Gastrocnemius medialis (tissue), 4 donors: Measurements from ENCODE around the gene PLCL1. TPM values are rescaled to one million over a fixed set of nuclear protein-coding genes. Genes with fewer than 3 reads are reported as not detected.

Source experiments
- ATAC-seq, 2 donors: fragments of 150-250 bp; one replicate each; pipeline ENCODE4 v1.9.1; 2016
- DNase-seq, 2 donors: peaks; one replicate each; pipeline ENCODE4 v3.0.0-alpha.2; 2019
- H3K27ac ChIP-seq, 4 donors: fragments of 200-600 bp; sonication (generic); 1 replicate in 1 of 4; 2 replicates in 3 of 4; pipeline ENCODE4 v1.5.1; 2016 to 2018; ENCODE audit warnings: mild to moderate bottlenecking in 2 of 4, moderate library complexity in 1 of 4
- H3K27me3 ChIP-seq, 3 donors: fragments of 200-600 bp; sonication (generic) in 2 of 3; 1 replicate in 1 of 3; 2 replicates in 2 of 3; pipeline versions ENCODE4 v1.5.1 to v1.6.0; 2016 to 2019; ENCODE audit warnings: mild to moderate bottlenecking in 1 of 3, moderate library complexity in 1 of 3
- H3K36me3 ChIP-seq, 2 donors: fragments of 200-600 bp; sonication (generic) in 1 of 2; one replicate each; pipeline ENCODE4 v1.5.1; 2017 to 2018
- H3K4me1 ChIP-seq, 2 donors: fragments of 200-600 bp; sonication (generic) in 1 of 2; one replicate each; pipeline ENCODE4 v1.5.1; 2016 to 2017; ENCODE audit warnings: mild to moderate bottlenecking in 2 of 2
- H3K4me3 ChIP-seq, 4 donors: fragments of 200-600 bp; sonication (generic) in 3 of 4; 1 replicate in 1 of 4; 2 replicates in 3 of 4; pipeline ENCODE4 v1.5.1; 2016 to 2019; ENCODE audit warnings: mild to moderate bottlenecking in 2 of 4
- H3K9me3 ChIP-seq, 3 donors: fragments of 200-600 bp; sonication (generic) in 2 of 3; 1 replicate in 1 of 3; 2 replicates in 2 of 3; pipeline ENCODE4 v1.5.1; 2016 to 2019
- CTCF ChIP-seq, 5 experiments: fragments of 450-650 bp in 3 of 5; fragments of 200-600 bp in 2 of 5; sonication (generic) in 2 of 5; IDR thresholded peaks in 4 of 5; conservative IDR thresholded peaks in 1 of 5; 1 replicate in 4 of 5; 2 replicates in 1 of 5; pipeline ENCODE4 v1.5.1; 2016 to 2019; ENCODE audit warnings: antibody characterized with exemption in 5 of 5, mild to moderate bottlenecking in 3 of 5, moderate library complexity in 3 of 5
- POLR2A ChIP-seq, 2 donors: fragments of 450-650 bp; IDR thresholded peaks; one replicate each; pipeline ENCODE4 v1.6.1; 2017; ENCODE audit warnings: antibody characterized with exemption in 2 of 2, mild to moderate bottlenecking in 2 of 2, moderate library complexity in 2 of 2
- in situ Hi-C, 4 donors: fragments of 200-750 bp; cut with MboI; loops; one replicate each; pipeline versions ENCODE4 v1.15.0 to v1.8.0; 2017; ENCODE audit warnings: low sequenced_read_pairs in 4 of 4
- intact Hi-C: fragments of 100-400 bp; cut with DNase I; formaldehyde crosslinking; loops from one replicate; pipeline ENCODE4 v1.15.1; 2023; ENCODE audit warnings: low total_unique reads
- total RNA-seq, 4 donors: library from RNA; depleted of rRNA; stranded (reverse); fragments of >200 nt; gene quantifications; one replicate each; pipeline versions ENCODE4 v1.1.0 to v1.2.3, GENCODE V29; 2016

Gene PLCL1
- total RNA-seq, 4 donors from 2014 or later: 5.9 to 10.7 (median 9.8) TPM

- Histone ChIP-seq H3K36me3 (no peaks in the 10 kb centered on the region), H3K27me3 (no peaks in the 10 kb centered on the region), H3K9me3 (no peaks in the 10 kb centered on the region), H3K4me3 (no peak overlapping the region), H3K27ac (peak overlapping the region in 1 of 4 donors; percentile 48), H3K4me1 (peaks cover 15 to 40% of the 10 kb centered on the region in 2 donors)
- no peak for DNase-seq
- no peak for ATAC-seq
- TF ChIP-seq CTCF (IDR thresholded peaks at IDR 0.05 in 4 of 5, conservative IDR thresholded peaks at IDR 0.05 in 1 of 5) (no peak), POLR2A (IDR thresholded peaks at IDR 0.05) (no peak)
- in situ Hi-C loops (no loop called here), intact Hi-C loops (loop anchor here (5.0 kb wide), 1 partner anchor 63 kb away; no protein-coding TSS in a partner anchor)
These were observed 65.7 kb downstream of the PLCL1 start for GRCh38 chr2:197870137-197870536.

GRCh38 chr2:197871780-197872456 is 67.5 kb downstream of the PLCL1 start:
- Histone ChIP-seq H3K4me3 (no peak overlapping the region), H3K9me3 (no peaks in the 10 kb centered on the region), H3K27me3 (no peaks in the 10 kb centered on the region), H3K4me1 (peaks cover 18 to 51% of the 10 kb centered on the region in 2 donors), H3K36me3 (no peaks in the 10 kb centered on the region), H3K27ac (peak overlapping the region in 1 of 4 donors; percentile 29)
- no peak for TF ChIP-seq CTCF (IDR thresholded peaks at IDR 0.05 in 4 of 5, conservative IDR thresholded peaks at IDR 0.05 in 1 of 5)
- TF ChIP-seq POLR2A (IDR thresholded peaks at IDR 0.05): no peak
- intact Hi-C loops (loop anchor here (5.0 kb wide), 1 partner anchor 65 kb away; no protein-coding TSS in a partner anchor), in situ Hi-C loops (no loop called here)
- ATAC-seq (no peak), DNase-seq (no peak)

DNA sequence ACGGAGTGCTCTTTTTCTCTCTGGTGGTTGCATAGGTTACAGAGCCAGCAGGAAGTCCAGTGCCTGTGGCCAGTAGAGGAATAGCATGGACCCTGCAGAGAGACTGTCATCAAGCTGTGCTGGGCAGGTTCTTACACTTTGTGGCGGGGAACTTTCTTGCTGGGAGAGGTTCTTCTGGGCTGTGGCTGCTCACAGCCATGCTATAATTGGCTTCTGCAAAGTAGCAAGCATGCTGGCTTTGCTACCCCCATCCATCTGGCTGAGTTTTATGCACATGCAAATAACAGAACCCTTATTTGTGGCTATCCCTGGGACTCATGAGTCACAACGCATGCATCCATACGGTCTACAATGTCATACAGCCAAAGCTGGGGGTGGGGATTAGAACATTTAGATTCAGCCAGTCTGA is 68.9 kb downstream of the PLCL1 start:
- TF ChIP-seq POLR2A (IDR thresholded peaks at IDR 0.05): no peak
- TF ChIP-seq CTCF (IDR thresholded peaks at IDR 0.05 in 4 of 5, conservative IDR thresholded peaks at IDR 0.05 in 1 of 5): no peak
- DNase-seq (no peak), ATAC-seq (peak; percentile 57 to 77)
- H3K4me1 ChIP-seq: peaks cover 25 to 51% of the 10 kb centered on the region in 2 donors
- H3K4me3 ChIP-seq: no peak overlapping the region
- intact Hi-C loops: loop anchor here (5.0 kb wide), 1 partner anchor 66 kb away; no protein-coding TSS in a partner anchor
- H3K36me3 ChIP-seq: no peaks in the 10 kb centered on the region
- H3K27me3 ChIP-seq: no peaks in the 10 kb centered on the region
- H3K9me3 ChIP-seq: no peaks in the 10 kb centered on the region
- in situ Hi-C loops: no loop called here
- H3K27ac ChIP-seq: peak overlapping the region in 1 of 4 donors; percentile 45

DNA sequence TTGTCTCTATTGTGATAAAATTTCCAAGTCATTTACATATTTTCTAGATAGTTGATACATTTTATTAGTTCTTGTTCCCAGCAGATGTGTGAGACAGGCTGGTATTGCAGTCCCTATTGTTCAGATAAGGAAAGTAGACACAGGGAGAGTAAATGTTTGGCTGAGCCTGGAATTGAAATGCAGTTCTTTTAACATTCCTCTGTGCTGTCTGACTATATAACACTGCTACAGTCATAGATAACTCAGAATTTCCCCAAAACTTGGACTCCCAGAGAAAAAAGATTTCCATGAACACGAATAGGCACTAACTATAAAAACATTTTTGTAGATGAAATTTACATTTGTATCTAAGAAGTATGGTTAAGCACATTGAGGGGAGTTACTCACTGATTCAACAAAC is 71.4 kb downstream of the PLCL1 start:
- Histone ChIP-seq H3K4me1 (peaks cover 32 to 53% of the 10 kb centered on the region in 2 donors), H3K27me3 (no peaks in the 10 kb centered on the region), H3K36me3 (no peaks in the 10 kb centered on the region), H3K4me3 (no peak overlapping the region), H3K27ac (no peak overlapping the region), H3K9me3 (no peaks in the 10 kb centered on the region)
- intact Hi-C loops: no loop called here
- TF ChIP-seq POLR2A (IDR thresholded peaks at IDR 0.05) (no peak), CTCF (IDR thresholded peaks at IDR 0.05 in 4 of 5, conservative IDR thresholded peaks at IDR 0.05 in 1 of 5) (no peak)
- in situ Hi-C loops: no loop called here
- ATAC-seq: no peak
- no peak for DNase-seq
